H1 (cell line): ENCODE results near the gene ANKRD50. TPM values are rescaled to one million over a fixed set of nuclear protein-coding genes. Genes with fewer than 3 reads are reported as not detected.
A peak's percentile ranks its signal among the peaks of the same experiment; 100 is the strongest.

Experiments
- CTCF ChIA-PET: fragments of 300-600 bp; sonication (Branson Sonifier 250); formaldehyde crosslinking; loops from one replicate; lab custom pipeline; 2021; ENCODE audit not compliant: partially characterized antibody; lab: Charles Lee
- POLR2A ChIA-PET: fragments of 300-600 bp; sonication (Branson Sonifier 250); formaldehyde crosslinking; loops from one replicate; lab custom pipeline; 2021; ENCODE audit warnings: inconsistent platforms; ENCODE audit not compliant: partially characterized antibody; lab: Charles Lee
- DNase-seq, 2 experiments: peaks; one replicate each; pipeline versions ENCODE4 v3.0.0 to v3.0.0-alpha.2; 2010 to 2022; ENCODE audit warnings: low spot score in 2 of 2, low read depth in 1 of 2, mixed read lengths in 1 of 2
- FAIRE-seq: peaks from 2 replicates; lab custom pipeline; 2011; peaks lifted over from hg19 to GRCh38; lab: Jason Lieb, UNC
- H2AFZ ChIP-seq: 2 replicates; pipeline ENCODE4 v1.8.1; 2012; ENCODE audit warnings: low read length, inconsistent platforms
- H2AK5ac ChIP-seq: 2 replicates; pipeline ENCODE4 v1.6.1; 2013; ENCODE audit warnings: low read depth, low read length
- H2BK120ac ChIP-seq: replicated peaks from 2 replicates; pipeline ENCODE3; 2013; ENCODE audit warnings: low read depth, low read length, inconsistent platforms
- H2BK12ac ChIP-seq: 2 replicates; pipeline ENCODE4 v1.6.1; 2013; ENCODE audit warnings: low read depth, low read length
- H2BK15ac ChIP-seq: 2 replicates; pipeline ENCODE4 v1.6.1; 2013; ENCODE audit warnings: low read length
- H2BK20ac ChIP-seq: 2 replicates; pipeline ENCODE4 v1.6.1; 2013; ENCODE audit warnings: low read length
- H2BK5ac ChIP-seq: 2 replicates; pipeline ENCODE4 v1.6.1; 2013; ENCODE audit warnings: low read depth, low read length
- H3K14ac ChIP-seq: 2 replicates; pipeline ENCODE4 v1.6.1; 2013; ENCODE audit warnings: inconsistent platforms; ENCODE audit not compliant: insufficient read length
- H3K18ac ChIP-seq: 2 replicates; pipeline ENCODE4 v1.6.1; 2013; ENCODE audit warnings: low read length; ENCODE audit errors: extremely low read depth
- H3K23ac ChIP-seq: 2 replicates; pipeline ENCODE4 v1.6.1; 2013; ENCODE audit warnings: inconsistent platforms; ENCODE audit not compliant: insufficient read length
- H3K23me2 ChIP-seq: 2 replicates; pipeline ENCODE4 v1.6.1; 2013; ENCODE audit warnings: low read depth, low read length
- H3K27ac ChIP-seq: 2 replicates; pipeline ENCODE4 v1.6.1; 2011; ENCODE audit warnings: low read depth, low read length, inconsistent platforms
- H3K27me3 ChIP-seq, 4 experiments: replicated peaks in 1 of 4; 1 replicate in 1 of 4; 2 replicates in 3 of 4; pipeline versions ENCODE4 v1.6.1 to v1.8.1; 2011 to 2013; ENCODE audit warnings: low read length in 3 of 4, mild to moderate bottlenecking in 3 of 4, inconsistent platforms in 2 of 4, mixed read lengths in 2 of 4, moderate library complexity in 1 of 4; ENCODE audit not compliant: control insufficient read depth in 3 of 4, insufficient read depth in 3 of 4; ENCODE audit errors: extremely low read depth in 1 of 4
- H3K36me3 ChIP-seq, 4 experiments: 2 replicates each; pipeline versions ENCODE4 v1.6.1 to v1.8.1; 2011 to 2013; ENCODE audit warnings: mild to moderate bottlenecking in 4 of 4, low read length in 3 of 4, moderate library complexity in 2 of 4, control low read depth in 1 of 4, inconsistent platforms in 1 of 4; ENCODE audit not compliant: insufficient read depth in 4 of 4, control insufficient read depth in 2 of 4
- H3K4ac ChIP-seq: replicated peaks from 2 replicates; pipeline ENCODE3; 2013; ENCODE audit warnings: low read length, low read depth, mixed read lengths, inconsistent platforms; ENCODE audit not compliant: insufficient read length
- H3K4me1 ChIP-seq, 4 experiments: replicated peaks in 1 of 4; 1 replicate in 1 of 4; 2 replicates in 3 of 4; pipeline versions ENCODE4 v1.6.1 to v1.8.1; 2011 to 2013; ENCODE audit warnings: low read length in 3 of 4, inconsistent platforms in 2 of 4, mixed read lengths in 1 of 4; ENCODE audit not compliant: insufficient read depth in 4 of 4, control insufficient read depth in 3 of 4
- H3K4me2 ChIP-seq, 2 experiments: 2 replicates each; pipeline versions ENCODE4 v1.6.1 to v1.8.1; 2011 to 2013; ENCODE audit warnings: low read depth in 2 of 2, low read length in 2 of 2, control low read depth in 1 of 2, inconsistent platforms in 1 of 2, mild to moderate bottlenecking in 1 of 2; ENCODE audit not compliant: insufficient read depth in 1 of 2
- H3K4me3 ChIP-seq, 4 experiments: fragments of 200-600, 300-600 bp in 1 of 4; sonication (generic), shearing (Covaris generic), sonication (Bioruptor Twin) in 1 of 4; 2 replicates each; pipeline versions ENCODE4 v1.5.1 to v1.8.1; 2011 to 2016; ENCODE audit warnings: low read length in 4 of 4, low read depth in 3 of 4, control low read depth in 2 of 4, inconsistent platforms in 2 of 4, mild to moderate bottlenecking in 2 of 4, mixed read lengths in 1 of 4, moderate library complexity in 1 of 4; ENCODE audit not compliant: insufficient read depth in 2 of 4; ENCODE audit errors: extremely low read depth in 1 of 4
- H3K56ac ChIP-seq: replicated peaks from 2 replicates; pipeline ENCODE3; 2013; ENCODE audit warnings: low read depth, mild to moderate bottlenecking, mixed read lengths, low read length, inconsistent platforms; ENCODE audit not compliant: insufficient read length
- H3K79me1 ChIP-seq: 2 replicates; pipeline ENCODE4 v1.6.1; 2013; ENCODE audit warnings: low read depth, low read length, control low read depth
- H3K79me2 ChIP-seq, 2 experiments: 2 replicates each; pipeline versions ENCODE4 v1.6.1 to v1.8.1; 2012 to 2013; ENCODE audit warnings: low read length in 2 of 2, mild to moderate bottlenecking in 2 of 2, inconsistent platforms in 1 of 2; ENCODE audit not compliant: insufficient read depth in 2 of 2, control insufficient read depth in 1 of 2
- H3K9ac ChIP-seq, 4 experiments: replicated peaks in 1 of 4; 1 replicate in 1 of 4; 2 replicates in 3 of 4; pipeline versions ENCODE4 v1.6.1 to v1.8.1; 2011 to 2013; ENCODE audit warnings: low read depth in 3 of 4, low read length in 3 of 4, control low read depth in 2 of 4, mild to moderate bottlenecking in 2 of 4, moderate library complexity in 2 of 4, inconsistent platforms in 1 of 4; ENCODE audit errors: extremely low read depth in 1 of 4
- H3K9me3 ChIP-seq, 2 experiments: 2 replicates each; pipeline versions ENCODE4 v1.6.1 to v1.8.1; 2012 to 2013; ENCODE audit warnings: mild to moderate bottlenecking in 2 of 2, moderate library complexity in 2 of 2, control low read depth in 1 of 2, inconsistent platforms in 1 of 2, low read depth in 1 of 2, low read length in 1 of 2, mixed read lengths in 1 of 2; ENCODE audit not compliant: insufficient read depth in 2 of 2
- H4K20me1 ChIP-seq, 2 experiments: replicated peaks in 1 of 2; 2 replicates each; pipeline versions ENCODE3 to v1.8.1; 2011 to 2013; ENCODE audit warnings: inconsistent platforms in 2 of 2, low read length in 2 of 2, mild to moderate bottlenecking in 1 of 2; ENCODE audit not compliant: insufficient read depth in 2 of 2, control insufficient read depth in 1 of 2
- H4K5ac ChIP-seq: 2 replicates; pipeline ENCODE4 v1.6.1; 2013; ENCODE audit warnings: low read length, low read depth, mixed read lengths, inconsistent platforms; ENCODE audit not compliant: insufficient read length
- H4K8ac ChIP-seq: 2 replicates; pipeline ENCODE4 v1.8.0; 2013; ENCODE audit warnings: mild to moderate bottlenecking, moderate library complexity, low read length, inconsistent platforms; ENCODE audit not compliant: insufficient read depth; ENCODE audit errors: extremely low read depth
- H4K91ac ChIP-seq: replicated peaks from 2 replicates; pipeline ENCODE3; 2013; ENCODE audit warnings: low read length, mixed read lengths, inconsistent platforms; ENCODE audit not compliant: insufficient read length
- CTBP2 ChIP-seq: IDR thresholded peaks from 2 replicates; pipeline ENCODE4 v1.7.0; 2011; ENCODE audit warnings: borderline replicate concordance, mild to moderate bottlenecking, moderate library complexity, mixed read lengths, low read length; ENCODE audit not compliant: insufficient read depth, insufficient read length
- KDM1A ChIP-seq: fragments of 200-600, 300-600 bp; sonication (generic); IDR thresholded peaks from 2 replicates; pipeline ENCODE4 v1.7.1; 2016; ENCODE audit warnings: mild to moderate bottlenecking, low read length, borderline replicate concordance
- WGBS, 2 experiments: shearing (Covaris generic) in 1 of 2; methylation state at CpG; one replicate each; pipeline versions ENCODE4 v1.1.6 to v1.1.7; 2013 to 2015; ENCODE audit warnings: low lambda C conversion rate in 2 of 2, mixed read lengths in 2 of 2, inconsistent platforms in 1 of 2, low coverage in 1 of 2, missing lambda C conversion rate in 1 of 2; ENCODE audit not compliant: insufficient replicate concordance in 2 of 2, insufficient coverage in 1 of 2, insufficient read length in 1 of 2; ENCODE audit errors: extremely low coverage in 1 of 2, missing lambda C conversion rate in 1 of 2; 5-methylcytosine and 5-hydroxymethylcytosine counted together
- long read RNA-seq, 2 experiments: library from RNA in 1 of 2; library from capped mRNA in 1 of 2; stranded (forward); transcript quantifications; one replicate each; pipeline ENCODE4 v2.0.0, GENCODE V29; 2021; ENCODE audit warnings: inconsistent platforms in 1 of 2
- polyA minus RNA-seq, 3 experiments: library from RNA; depleted of rRNA, polyadenylated mRNA; stranded (reverse); fragments of >200 nt; gene quantifications; 1 replicate in 2 of 3; 2 replicates in 1 of 3; pipeline ENCODE4 v1.2.3, GENCODE V29; 2011
- polyA plus RNA-seq, 7 experiments: library from polyadenylated mRNA; depleted of rRNA in 3 of 7; stranded (reverse) in 5 of 7; unstranded in 2 of 7; fragments of >200 nt in 5 of 7; fragments of 200-250 nt in 2 of 7; gene quantifications; 1 replicate in 5 of 7; 2 replicates in 1 of 7; 4 replicates in 1 of 7; pipeline versions ENCODE4 v1.2.1 to v1.2.3, GENCODE V29; 2011 to 2013; ENCODE audit warnings: missing spikeins in 2 of 7, mixed read lengths in 2 of 7
- total RNA-seq: library from RNA; stranded (reverse); fragmentation: NEBNext Ultra II Directional; extraction: Animal tissue kit (Norgen Biotek cat#: 25700); gene quantifications from 2 replicates; pipeline ENCODE4 v1.2.1, GENCODE V29; 2021

Gene ANKRD50, protein sequence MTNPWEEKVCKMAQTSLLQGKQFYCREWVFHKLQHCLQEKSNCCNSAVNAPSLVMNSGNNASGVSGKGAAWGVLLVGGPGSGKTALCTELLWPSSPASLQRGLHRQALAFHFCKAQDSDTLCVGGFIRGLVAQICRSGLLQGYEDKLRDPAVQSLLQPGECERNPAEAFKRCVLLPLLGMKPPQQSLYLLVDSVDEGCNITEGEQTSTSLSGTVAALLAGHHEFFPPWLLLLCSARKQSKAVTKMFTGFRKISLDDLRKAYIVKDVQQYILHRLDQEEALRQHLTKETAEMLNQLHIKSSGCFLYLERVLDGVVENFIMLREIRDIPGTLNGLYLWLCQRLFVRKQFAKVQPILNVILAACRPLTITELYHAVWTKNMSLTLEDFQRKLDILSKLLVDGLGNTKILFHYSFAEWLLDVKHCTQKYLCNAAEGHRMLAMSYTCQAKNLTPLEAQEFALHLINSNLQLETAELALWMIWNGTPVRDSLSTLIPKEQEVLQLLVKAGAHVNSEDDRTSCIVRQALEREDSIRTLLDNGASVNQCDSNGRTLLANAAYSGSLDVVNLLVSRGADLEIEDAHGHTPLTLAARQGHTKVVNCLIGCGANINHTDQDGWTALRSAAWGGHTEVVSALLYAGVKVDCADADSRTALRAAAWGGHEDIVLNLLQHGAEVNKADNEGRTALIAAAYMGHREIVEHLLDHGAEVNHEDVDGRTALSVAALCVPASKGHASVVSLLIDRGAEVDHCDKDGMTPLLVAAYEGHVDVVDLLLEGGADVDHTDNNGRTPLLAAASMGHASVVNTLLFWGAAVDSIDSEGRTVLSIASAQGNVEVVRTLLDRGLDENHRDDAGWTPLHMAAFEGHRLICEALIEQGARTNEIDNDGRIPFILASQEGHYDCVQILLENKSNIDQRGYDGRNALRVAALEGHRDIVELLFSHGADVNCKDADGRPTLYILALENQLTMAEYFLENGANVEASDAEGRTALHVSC (N-terminal part only)
- total RNA-seq = 23.3 and 25.0 TPM in 2 replicates
- 4.6 and 8.5 TPM in 2 replicates for polyA plus RNA-seq (2011; rRNA removed)
- 7.6 TPM for polyA plus RNA-seq (2011; cell fraction: cytosol; rRNA removed)
- polyA plus RNA-seq (2011; cell fraction: nucleus; rRNA removed) = 5.4 TPM
- 13.2 to 25.4 TPM (median 18.5 TPM) in 4 replicates for polyA plus RNA-seq (2012, experiment 1 of 2)
- 0.73 TPM for polyA plus RNA-seq (2012, experiment 2 of 2)
- polyA plus RNA-seq (2013, experiment 1 of 2) = 9.3 TPM
- polyA plus RNA-seq (2013, experiment 2 of 2) = 8.8 TPM
- 57.9 and 82.0 TPM in 2 replicates for polyA minus RNA-seq (2011; rRNA and poly(A)+ RNA removed)
- polyA minus RNA-seq (2011; cell fraction: cytosol; rRNA and poly(A)+ RNA removed) = 24.9 TPM
- 51.5 TPM for polyA minus RNA-seq (2011; cell fraction: nucleus; rRNA and poly(A)+ RNA removed)
- long read RNA-seq, experiment 1, full-length matches to known transcripts = 1 of 24 reads
- long read RNA-seq, experiment 1, partial matches to known transcripts = 7 of 24 reads
- long read RNA-seq, experiment 1, other reads (novel, unspliced or antisense) = 16 of 24 reads
- long read RNA-seq, experiment 2, partial matches to known transcripts = 3 of 4 reads
- long read RNA-seq, experiment 2, other reads (novel, unspliced or antisense) = 1 of 4 reads

DNA sequence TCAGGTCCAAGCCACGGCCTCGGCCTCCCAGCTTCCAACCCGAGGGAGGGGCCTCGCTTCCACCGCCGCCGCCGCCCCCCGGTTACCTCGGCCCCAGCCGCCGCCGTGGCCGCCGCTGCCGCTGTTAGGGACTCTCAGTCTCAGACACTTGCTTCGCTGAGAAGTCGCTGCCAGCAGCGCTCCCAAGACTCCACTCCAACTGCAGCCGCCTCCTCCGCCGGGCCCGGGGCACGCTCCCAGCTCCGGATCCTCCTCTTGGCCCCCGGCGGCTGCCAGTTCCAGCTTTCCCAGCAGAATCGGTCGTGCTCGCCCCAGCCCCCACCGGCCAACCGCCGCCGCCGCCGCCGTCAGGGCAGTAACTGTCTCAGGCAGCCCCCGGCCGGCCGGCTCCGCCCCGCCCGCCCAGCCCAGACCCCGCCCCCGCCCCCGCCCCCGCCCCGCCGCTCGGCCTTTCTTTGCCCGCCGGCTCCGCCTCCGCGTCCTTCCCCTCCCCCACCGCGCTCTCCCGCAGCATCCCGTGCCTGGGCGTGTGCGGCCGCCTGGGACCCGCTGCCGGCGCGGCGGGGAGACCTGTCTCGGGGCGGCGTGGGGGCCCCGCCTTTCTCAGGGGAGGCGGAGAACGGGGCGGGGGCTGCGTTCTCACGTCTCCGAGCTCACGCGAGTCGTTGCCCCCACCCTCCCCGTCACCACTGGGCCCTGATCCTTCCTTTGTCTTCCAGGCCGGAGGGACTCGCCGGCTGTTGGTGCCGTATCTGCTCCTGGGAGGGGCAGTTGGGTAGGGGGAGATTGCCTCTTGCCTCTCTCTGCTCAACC is at the start of gene ANKRD50:
TSS of gene ANKRD50 (minus strand) at position 361 of the 813 bp plus-strand sequence. CDS start 2,221 bp downstream, outside the sequence.
- Histone ChIP-seq H3K27me3 (no peaks in the 10 kb centered on the region), H3K9me3 (no peaks in the 10 kb centered on the region), H2BK20ac (no peak within 1 kb of the TSS; the same call in 1 of the 2 replicates), H2BK120ac (peak within 1 kb of the TSS; percentile 62), H3K9ac (peak within 1 kb of the TSS; percentile 72 to 88 (median 78)), H2BK5ac (peak within 1 kb of the TSS; percentile 79), H3K4ac (peak within 1 kb of the TSS; percentile 62), H4K91ac (peak within 1 kb of the TSS; percentile 36), H3K36me3 (peaks cover 0 to 7% (median 0%) of the 10 kb centered on the region in 4 experiments; a peak in 1 of 8 replicates), H2AFZ (peak within 1 kb of the TSS; percentile 28), H3K23ac (no peak within 1 kb of the TSS), H3K14ac (peak within 1 kb of the TSS; percentile 25), H3K4me3 (peak within 1 kb of the TSS; percentile 82 to 94 (median 88)), H4K5ac (peak within 1 kb of the TSS; percentile 91), H3K79me1 (no peaks in the 10 kb centered on the region), H3K56ac (peak within 1 kb of the TSS; percentile 63), H4K8ac (peak within 1 kb of the TSS; percentile 94), H2BK15ac (no peak within 1 kb of the TSS), H3K18ac (peak within 1 kb of the TSS; percentile 84), H3K79me2 (peaks cover 19 to 43% of the 10 kb centered on the region in 2 experiments; a peak in 3 of 4 replicates), H2AK5ac (peak within 1 kb of the TSS; percentile 11; the same call in 1 of the 2 replicates), H3K23me2 (peaks cover 7% of the 10 kb centered on the region), H3K4me1 (peaks cover 0 to 10% (median 4%) of the 10 kb centered on the region in 4 experiments; a peak in 4 of 7 replicates), H3K27ac (peak within 1 kb of the TSS; percentile 95), H3K4me2 (peak within 1 kb of the TSS; percentile 63 to 81), H2BK12ac (peak within 1 kb of the TSS; percentile 95; the same call in 1 of the 2 replicates), H4K20me1 (peaks cover 7 to 11% of the 10 kb centered on the region in 2 experiments)
- ChIA-PET CTCF (no interaction called here), POLR2A (interaction anchor here (0.6 to 2.2 kb wide), 10 partner anchors 10 to 480 kb away, joined by 3 to 7 read pairs (median 4); no protein-coding TSS in a partner anchor)
- no peak for FAIRE-seq
- 2% methylated on average over 41 of the region's 85 CpGs; no CpG with 5 or more reads in 1 of the 2 experiments for WGBS, 2 experiments
- peak; percentile 87 for DNase-seq
- no peak for TF ChIP-seq CTBP2
- TF ChIP-seq KDM1A = no peak
